ENCODE data around the gene MPRIP.

- TF ChIP-seq, protein P1, sequence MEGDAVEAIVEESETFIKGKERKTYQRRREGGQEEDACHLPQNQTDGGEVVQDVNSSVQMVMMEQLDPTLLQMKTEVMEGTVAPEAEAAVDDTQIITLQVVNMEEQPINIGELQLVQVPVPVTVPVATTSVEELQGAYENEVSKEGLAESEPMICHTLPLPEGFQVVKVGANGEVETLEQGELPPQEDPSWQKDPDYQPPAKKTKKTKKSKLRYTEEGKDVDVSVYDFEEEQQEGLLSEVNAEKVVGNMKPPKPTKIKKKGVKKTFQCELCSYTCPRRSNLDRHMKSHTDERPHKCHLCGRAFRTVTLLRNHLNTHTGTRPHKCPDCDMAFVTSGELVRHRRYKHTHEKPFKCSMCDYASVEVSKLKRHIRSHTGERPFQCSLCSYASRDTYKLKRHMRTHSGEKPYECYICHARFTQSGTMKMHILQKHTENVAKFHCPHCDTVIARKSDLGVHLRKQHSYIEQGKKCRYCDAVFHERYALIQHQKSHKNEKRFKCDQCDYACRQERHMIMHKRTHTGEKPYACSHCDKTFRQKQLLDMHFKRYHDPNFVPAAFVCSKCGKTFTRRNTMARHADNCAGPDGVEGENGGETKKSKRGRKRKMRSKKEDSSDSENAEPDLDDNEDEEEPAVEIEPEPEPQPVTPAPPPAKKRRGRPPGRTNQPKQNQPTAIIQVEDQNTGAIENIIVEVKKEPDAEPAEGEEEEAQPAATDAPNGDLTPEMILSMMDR (IDR thresholded peaks at IDR 0.05): no peak
- TF ChIP-seq POLR2A (IDR thresholded peaks at IDR 0.05) (no peak), POLR2AphosphoS5 (IDR thresholded peaks at IDR 0.05) (no peak), EP300 (IDR thresholded peaks at IDR 0.05) (no peak)
These were observed 133.7 kb downstream of the MPRIP start for GRCh38 chr17:17175917-17176316.

Measured in sigmoid colon (tissue), 4 donors.